ENCODE data around the gene B4GALT5.
A peak's percentile ranks its signal among the peaks of the same experiment; 100 is the strongest.

Gene B4GALT5

GRCh38 chr20:49747707-49748524 is 34.2 kb upstream of the B4GALT5 start:
- peak overlapping the region; percentile 94 for H3K27ac ChIP-seq
- H3K79me2 ChIP-seq, result no peaks in the 10 kb centered on the region
- TF ChIP-seq CTCF (IDR thresholded peaks at IDR 0.05), result no peak
- no peaks in the 10 kb centered on the region for H3K27me3 ChIP-seq (ENCODE audit: control insufficient read depth, insufficient read depth, low read length)
- peak overlapping the region; percentile 20 for H3K4me3 ChIP-seq (ENCODE audit: low read depth, low read length)
- no peaks in the 10 kb centered on the region for H3K36me3 ChIP-seq (ENCODE audit: control insufficient read depth, insufficient read depth, low read length)
- H3K9ac ChIP-seq, result no peak overlapping the region
- H3K4me2 ChIP-seq (ENCODE audit: low read length), result peak overlapping the region; percentile 30
- peaks cover 11% of the 10 kb centered on the region for H3K4me1 ChIP-seq
- no peaks in the 10 kb centered on the region for H3K9me3 ChIP-seq (ENCODE audit: control insufficient read depth, low read length)
- peak overlapping the region; percentile 86 for H2AFZ ChIP-seq

GRCh38 chr20:49742948-49743347 is 29.3 kb upstream of the B4GALT5 start:
- Histone ChIP-seq H3K9me3 (ENCODE audit: control insufficient read depth, low read length) (no peaks in the 10 kb centered on the region), H2AFZ (no peak overlapping the region), H3K79me2 (no peaks in the 10 kb centered on the region), H3K36me3 (ENCODE audit: control insufficient read depth, insufficient read depth, low read length) (no peaks in the 10 kb centered on the region), H3K27me3 (ENCODE audit: control insufficient read depth, insufficient read depth, low read length) (no peaks in the 10 kb centered on the region), H3K4me2 (ENCODE audit: low read length) (no peak overlapping the region), H3K9ac (no peak overlapping the region), H3K27ac (no peak overlapping the region), H3K4me3 (ENCODE audit: low read depth, low read length) (no peak overlapping the region), H3K4me1 (peaks cover 8% of the 10 kb centered on the region)
- no peak for TF ChIP-seq CTCF (IDR thresholded peaks at IDR 0.05)

- H3K36me3 ChIP-seq (ENCODE audit: control insufficient read depth, insufficient read depth, low read length), result no peaks in the 10 kb centered on the region
- H3K4me2 ChIP-seq (ENCODE audit: low read length), result no peak overlapping the region
- no peak overlapping the region for H3K9ac ChIP-seq
- H3K4me3 ChIP-seq (ENCODE audit: low read depth, low read length), result no peak overlapping the region
- H3K4me1 ChIP-seq, result no peaks in the 10 kb centered on the region
- no peak for TF ChIP-seq CTCF (IDR thresholded peaks at IDR 0.05)
- H3K9me3 ChIP-seq (ENCODE audit: control insufficient read depth, low read length), result no peaks in the 10 kb centered on the region
- no peaks in the 10 kb centered on the region for H3K27me3 ChIP-seq (ENCODE audit: control insufficient read depth, insufficient read depth, low read length)
- no peak overlapping the region for H3K27ac ChIP-seq
- H3K79me2 ChIP-seq, result no peaks in the 10 kb centered on the region
- H2AFZ ChIP-seq, result no peak overlapping the region
These were observed 28.3 kb upstream of the B4GALT5 start for GRCh38 chr20:49741977-49742376.

GRCh38 chr20:49740807-49741206 is 27.1 kb upstream of the B4GALT5 start:
- Histone ChIP-seq H3K9me3 (ENCODE audit: control insufficient read depth, low read length) (no peaks in the 10 kb centered on the region), H3K9ac (no peak overlapping the region), H3K4me1 (no peaks in the 10 kb centered on the region), H3K27me3 (ENCODE audit: control insufficient read depth, insufficient read depth, low read length) (no peaks in the 10 kb centered on the region), H3K79me2 (no peaks in the 10 kb centered on the region), H3K27ac (no peak overlapping the region), H3K36me3 (ENCODE audit: control insufficient read depth, insufficient read depth, low read length) (no peaks in the 10 kb centered on the region), H2AFZ (no peak overlapping the region), H3K4me3 (ENCODE audit: low read depth, low read length) (no peak overlapping the region), H3K4me2 (ENCODE audit: low read length) (no peak overlapping the region)
- TF ChIP-seq CTCF (IDR thresholded peaks at IDR 0.05), result no peak

GRCh38 chr20:49739042-49739441 is 25.4 kb upstream of the B4GALT5 start:
- Histone ChIP-seq H3K36me3 (ENCODE audit: control insufficient read depth, insufficient read depth, low read length) (no peaks in the 10 kb centered on the region), H3K4me1 (no peaks in the 10 kb centered on the region), H3K79me2 (no peaks in the 10 kb centered on the region), H3K27ac (no peak overlapping the region), H3K4me2 (ENCODE audit: low read length) (no peak overlapping the region), H3K27me3 (ENCODE audit: control insufficient read depth, insufficient read depth, low read length) (no peaks in the 10 kb centered on the region), H3K9me3 (ENCODE audit: control insufficient read depth, low read length) (no peaks in the 10 kb centered on the region), H2AFZ (no peak overlapping the region), H3K4me3 (ENCODE audit: low read depth, low read length) (no peak overlapping the region), H3K9ac (no peak overlapping the region)
- no peak for TF ChIP-seq CTCF (IDR thresholded peaks at IDR 0.05)
